B cell (primary cell): ENCODE results near the gene PLGLB2.
"Not testable (repeated sequence)": the region's sequence is repeated elsewhere in the genome, so short reads cannot be mapped to it uniquely, and the experiment has no call there.

Experiments used
- CTCF ChIP-seq: fragments of 200-600 bp; IDR thresholded peaks from one replicate; pipeline ENCODE4 v1.8.0; 2022; ENCODE audit warnings: antibody characterized with exemption, mild to moderate bottlenecking
- EZH2 ChIP-seq: IDR thresholded peaks from 2 replicates; pipeline ENCODE4 v1.6.1; 2012; ENCODE audit warnings: borderline replicate concordance, low read depth, mild to moderate bottlenecking, moderate library complexity, low read length; ENCODE audit not compliant: insufficient read depth, poor library complexity, severe bottlenecking

DNA sequence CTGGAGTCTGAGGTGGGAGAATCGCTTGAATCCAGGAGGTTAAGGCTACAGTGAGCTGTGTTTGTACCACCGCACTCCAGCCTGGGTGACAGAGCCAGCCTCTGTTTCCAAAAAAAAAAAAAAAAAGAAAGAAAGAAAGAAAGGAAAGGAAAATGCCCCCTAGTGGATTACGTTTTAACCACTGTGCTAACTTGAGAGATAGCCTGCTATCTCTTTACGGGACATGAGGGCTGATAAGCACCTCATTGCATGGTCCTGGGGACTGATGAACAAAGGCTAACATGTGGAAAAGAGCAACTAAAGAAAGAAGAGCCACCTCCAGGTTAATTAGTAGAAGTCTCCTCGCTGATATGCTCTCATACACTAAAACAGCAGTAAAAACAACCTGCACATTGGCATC, 4.2 kb upstream of the PLGLB2 start:
- not testable (repeated sequence) for TF ChIP-seq CTCF, EZH2
